Stimulated activated CD8-positive, alpha-beta memory T cell treated with anti-CD3 and anti-CD28 coated beads, Interleukin-2, amount 100 ng/mL, for 48 hours (primary cell): ENCODE data around the gene SLC22A3.
"Not testable (repeated sequence)": the region's sequence is repeated elsewhere in the genome, so short reads cannot be mapped to it uniquely, and the experiment has no call there.

Experiments used
- DNase-seq, 2 donors: peaks; one replicate each; pipeline ENCODE4 v3.0.0-alpha.2; 2020; ENCODE audit warnings: low read depth in 2 of 2

Gene SLC22A3, protein sequence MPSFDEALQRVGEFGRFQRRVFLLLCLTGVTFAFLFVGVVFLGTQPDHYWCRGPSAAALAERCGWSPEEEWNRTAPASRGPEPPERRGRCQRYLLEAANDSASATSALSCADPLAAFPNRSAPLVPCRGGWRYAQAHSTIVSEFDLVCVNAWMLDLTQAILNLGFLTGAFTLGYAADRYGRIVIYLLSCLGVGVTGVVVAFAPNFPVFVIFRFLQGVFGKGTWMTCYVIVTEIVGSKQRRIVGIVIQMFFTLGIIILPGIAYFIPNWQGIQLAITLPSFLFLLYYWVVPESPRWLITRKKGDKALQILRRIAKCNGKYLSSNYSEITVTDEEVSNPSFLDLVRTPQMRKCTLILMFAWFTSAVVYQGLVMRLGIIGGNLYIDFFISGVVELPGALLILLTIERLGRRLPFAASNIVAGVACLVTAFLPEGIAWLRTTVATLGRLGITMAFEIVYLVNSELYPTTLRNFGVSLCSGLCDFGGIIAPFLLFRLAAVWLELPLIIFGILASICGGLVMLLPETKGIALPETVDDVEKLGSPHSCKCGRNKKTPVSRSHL

DNA sequence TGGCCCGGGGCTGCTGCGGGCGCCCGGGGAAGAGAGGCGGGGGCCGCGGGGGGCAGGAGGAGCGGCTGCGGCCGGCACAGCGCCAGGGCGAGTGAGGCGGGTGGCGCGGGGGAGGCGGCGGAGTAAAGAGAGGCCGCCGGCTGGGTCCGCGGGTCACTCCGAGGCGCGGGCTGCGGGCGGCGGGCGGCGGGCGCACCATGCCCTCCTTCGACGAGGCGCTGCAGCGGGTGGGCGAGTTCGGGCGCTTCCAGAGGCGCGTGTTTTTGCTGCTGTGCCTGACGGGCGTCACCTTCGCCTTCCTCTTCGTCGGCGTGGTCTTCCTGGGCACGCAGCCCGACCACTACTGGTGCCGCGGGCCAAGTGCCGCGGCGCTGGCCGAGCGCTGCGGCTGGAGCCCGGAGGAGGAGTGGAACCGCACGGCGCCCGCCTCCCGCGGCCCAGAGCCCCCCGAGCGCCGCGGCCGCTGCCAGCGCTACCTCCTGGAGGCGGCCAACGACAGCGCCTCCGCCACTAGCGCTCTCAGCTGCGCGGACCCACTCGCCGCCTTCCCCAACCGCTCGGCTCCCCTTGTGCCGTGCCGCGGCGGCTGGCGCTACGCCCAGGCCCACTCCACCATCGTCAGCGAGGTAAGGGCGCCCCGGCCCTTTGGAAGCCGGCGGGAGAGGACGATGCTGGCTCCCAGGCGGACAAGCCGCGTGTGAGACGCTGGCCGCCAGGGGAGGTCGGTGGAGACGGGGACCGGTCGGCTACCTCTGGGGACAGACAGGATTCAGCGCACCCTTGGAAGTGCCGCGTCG, at the start of gene SLC22A3:
TSS of gene SLC22A3 (plus strand) at position 156 of the 797 bp plus-strand sequence. CDS start at position 198, 42 bp downstream.
- DNase-seq: no peak

DNA sequence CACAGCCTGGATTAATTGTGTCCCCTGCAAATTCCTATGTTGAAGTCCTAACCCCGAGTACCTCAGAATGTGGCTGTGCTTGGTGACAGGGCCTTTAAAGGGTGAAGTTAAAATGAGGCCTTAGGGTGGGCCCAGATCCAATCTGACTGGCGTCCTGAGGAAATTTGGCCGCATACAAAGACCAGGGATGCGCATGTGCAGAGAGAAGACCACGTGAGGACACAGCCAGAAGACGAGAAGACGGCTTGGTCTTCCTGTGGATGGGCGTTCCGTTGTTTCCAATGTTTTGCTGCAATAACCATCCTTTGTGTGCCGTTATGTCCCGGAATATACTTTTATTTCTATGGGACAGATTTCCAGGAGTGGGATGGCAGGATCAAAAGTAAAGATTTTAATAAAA, 48.6 kb upstream of the SLC22A3 start:
- DNase-seq: no peak

DNA sequence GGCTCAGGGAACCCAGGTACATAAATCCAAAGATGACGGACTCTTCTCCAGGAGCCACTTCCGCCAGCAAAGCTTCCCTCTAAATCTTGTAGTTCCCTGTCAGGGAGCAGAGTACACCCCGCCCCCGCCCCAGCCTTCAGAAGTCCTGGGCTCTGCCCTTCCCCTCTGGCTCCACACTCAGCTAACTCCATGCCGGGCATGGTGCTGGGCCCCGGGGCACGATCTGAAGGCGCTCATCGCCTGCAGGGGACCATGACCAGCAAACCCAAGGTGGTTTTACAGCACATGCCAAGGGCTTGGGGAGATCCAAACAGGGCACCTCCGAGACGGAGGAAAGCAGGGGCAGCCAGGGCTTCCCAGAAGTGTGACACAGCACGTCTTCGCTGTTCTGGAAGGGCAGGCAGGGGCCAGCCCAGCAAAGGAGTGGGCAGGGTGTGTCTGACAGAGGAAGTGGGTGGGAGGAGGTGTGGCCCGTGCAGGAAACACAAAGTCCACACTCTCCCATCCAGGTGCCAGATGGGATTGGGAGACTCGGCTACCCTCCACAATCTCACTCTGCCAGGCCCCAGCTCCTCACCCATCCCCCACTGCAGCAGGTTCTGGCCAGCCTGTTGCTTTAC, 48.0 kb upstream of the SLC22A3 start:
- DNase-seq: no peak

DNA sequence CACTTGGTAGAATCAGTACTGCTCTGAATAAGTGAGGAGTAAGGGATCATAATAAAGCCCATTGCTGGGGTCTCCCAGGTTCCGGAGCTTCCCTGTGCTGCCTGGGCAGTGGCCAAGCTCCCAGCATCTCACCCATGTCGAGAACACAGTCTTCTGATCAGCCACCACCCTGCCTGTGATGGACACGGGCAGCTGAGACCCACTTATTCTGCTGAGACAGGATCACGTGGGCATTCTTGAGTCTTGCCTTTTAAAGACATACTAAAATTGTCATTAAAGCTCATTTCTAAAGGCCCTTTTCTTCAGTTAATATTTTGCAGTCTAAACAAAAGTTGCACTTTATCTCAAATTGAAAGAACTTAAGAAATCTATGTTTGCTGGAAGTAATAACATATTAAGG, 46.8 kb upstream of the SLC22A3 start:
- DNase-seq: no peak

DNA sequence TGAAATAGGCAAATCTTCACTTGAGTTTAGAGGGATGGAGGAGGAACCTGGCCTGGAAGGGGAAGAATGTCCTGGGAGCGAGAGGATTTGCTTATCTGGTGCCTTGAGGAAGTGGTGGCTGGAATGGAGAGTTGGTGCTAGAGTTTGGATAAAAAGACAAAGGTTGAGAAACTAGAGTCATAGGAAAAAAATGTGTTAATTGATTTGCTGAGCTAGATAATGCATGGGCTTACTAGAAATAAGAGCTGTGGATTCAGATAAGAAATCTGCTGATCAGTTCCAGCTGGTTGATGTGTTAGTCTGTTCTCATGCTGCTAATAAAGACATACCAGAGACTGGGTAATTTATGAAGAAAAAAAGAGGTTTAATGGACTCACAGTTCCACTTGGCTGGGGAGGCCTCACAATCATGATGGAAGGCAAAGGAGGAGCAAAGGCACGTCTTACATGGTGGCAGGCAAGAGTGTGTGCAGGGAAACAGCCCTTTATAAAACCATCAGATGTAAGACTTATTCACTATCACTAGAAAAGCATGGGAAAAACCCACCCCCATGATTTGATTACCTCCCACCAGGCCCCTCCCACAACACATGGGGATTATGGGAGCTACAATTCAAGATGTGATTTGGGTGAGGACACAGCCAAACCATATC, 45.6 kb upstream of the SLC22A3 start:
- not testable (repeated sequence) for DNase-seq

DNA sequence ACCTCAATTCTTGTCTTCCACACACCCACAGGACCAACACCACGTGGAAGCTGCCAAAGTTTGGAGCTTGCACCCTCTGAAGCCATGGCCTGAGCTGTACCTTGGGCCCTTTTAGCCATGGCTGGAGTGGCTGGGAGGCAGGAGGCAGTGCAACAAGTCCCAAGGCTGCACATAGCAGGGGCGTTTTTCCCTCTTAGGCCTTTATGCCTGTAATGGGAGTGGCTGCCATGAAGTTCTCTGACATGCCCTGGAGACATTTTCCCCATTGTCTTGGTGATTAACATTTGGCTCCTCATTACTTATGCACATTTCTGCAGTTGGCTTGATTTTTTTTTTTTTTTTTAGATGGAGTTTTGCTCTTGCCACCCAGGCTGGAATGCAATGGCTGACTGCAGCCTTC, 44.4 kb upstream of the SLC22A3 start:
- no peak for DNase-seq

DNA sequence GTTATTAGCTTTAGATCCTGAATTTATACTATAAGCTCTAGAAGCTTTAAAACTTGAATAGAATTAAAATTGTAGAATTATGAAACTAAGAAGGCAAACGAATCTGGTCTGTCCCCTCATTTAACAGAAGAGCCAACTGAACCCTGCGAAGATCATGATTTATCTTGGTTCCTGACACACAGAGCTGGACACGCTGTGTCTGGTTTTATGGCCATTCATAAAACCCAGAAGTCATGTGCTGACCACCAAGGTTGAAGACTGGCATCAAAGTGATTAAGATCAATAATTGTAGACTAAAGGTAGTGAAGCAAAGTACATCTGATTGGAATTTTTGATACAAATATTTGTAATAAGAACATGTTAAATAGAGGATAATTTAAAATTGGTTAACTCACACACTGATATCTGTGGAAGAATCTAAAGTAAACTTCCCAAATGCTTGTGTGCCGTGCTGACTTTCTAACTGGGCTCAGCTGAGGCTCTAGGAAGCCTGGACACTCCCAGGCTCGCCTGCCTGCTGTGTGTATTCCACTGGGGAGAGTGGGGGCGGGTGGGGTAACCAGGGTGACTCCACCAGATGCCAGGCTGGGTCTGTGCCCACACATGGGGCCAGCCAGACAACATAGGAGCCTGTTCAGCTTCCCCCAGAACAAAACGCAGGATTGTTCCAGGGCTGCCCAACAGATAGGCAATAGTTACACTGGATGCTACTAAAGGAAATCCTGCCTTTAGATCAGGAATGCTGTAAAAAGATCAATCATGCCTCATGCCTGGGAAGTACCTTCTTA, 42.1 kb upstream of the SLC22A3 start:
- no peak for DNase-seq

DNA sequence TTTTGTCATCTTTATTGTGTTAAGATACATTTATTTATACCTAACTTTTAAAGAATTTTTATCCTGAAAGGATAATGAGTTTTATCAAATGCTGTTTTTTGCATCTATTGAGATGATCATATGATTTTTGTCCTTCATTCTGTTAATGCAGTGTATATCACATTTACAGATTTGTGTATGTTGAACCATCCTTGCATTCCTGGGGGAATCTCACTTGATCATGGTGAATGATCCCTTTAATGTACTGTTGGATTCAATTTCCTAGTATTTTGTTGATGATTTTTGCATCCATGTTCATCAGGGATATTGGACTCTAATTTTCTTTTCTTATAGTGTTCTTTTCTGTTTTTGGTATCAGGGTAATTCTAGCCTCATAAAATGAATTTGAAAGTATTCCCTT, 38.5 kb upstream of the SLC22A3 start:
- DNase-seq: no peak

DNA sequence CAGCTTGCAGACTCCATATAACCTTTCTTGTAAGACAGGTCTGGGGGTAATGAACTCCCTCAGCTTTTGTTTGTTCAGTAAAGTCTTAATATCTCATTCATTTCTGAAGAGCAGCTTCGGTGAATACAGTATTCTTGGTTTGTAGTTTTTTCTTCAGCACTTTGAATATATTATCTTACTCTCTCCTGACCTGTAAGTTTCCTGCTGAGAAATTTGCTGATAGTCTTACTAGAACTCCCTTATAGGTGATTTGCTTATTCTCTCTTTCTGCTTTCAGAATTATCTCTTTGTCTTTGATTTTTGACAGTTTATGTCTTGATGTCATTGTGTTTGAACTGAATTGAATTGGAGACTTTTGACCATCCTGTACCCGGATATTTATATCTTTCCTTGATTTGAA, 35.3 kb upstream of the SLC22A3 start:
- no peak for DNase-seq

DNA sequence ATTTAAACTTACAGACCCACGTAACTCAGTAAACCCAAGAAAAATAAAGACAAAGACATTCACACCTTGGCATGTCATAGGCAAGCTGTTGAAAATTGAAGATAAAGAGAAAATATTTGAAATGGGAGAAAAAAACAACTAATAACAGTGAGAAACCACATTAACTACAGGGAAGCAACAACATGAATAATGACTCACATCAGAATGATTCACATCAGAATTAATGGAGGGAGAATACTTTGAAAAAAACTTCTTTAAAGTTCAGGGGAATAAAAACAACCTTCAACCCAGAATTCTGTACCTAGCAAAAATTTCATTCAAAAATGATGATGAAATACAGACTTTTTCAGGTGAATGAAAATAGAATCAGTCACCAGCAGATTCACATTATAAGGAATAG, 32.9 kb upstream of the SLC22A3 start:
- no peak for DNase-seq

DNA sequence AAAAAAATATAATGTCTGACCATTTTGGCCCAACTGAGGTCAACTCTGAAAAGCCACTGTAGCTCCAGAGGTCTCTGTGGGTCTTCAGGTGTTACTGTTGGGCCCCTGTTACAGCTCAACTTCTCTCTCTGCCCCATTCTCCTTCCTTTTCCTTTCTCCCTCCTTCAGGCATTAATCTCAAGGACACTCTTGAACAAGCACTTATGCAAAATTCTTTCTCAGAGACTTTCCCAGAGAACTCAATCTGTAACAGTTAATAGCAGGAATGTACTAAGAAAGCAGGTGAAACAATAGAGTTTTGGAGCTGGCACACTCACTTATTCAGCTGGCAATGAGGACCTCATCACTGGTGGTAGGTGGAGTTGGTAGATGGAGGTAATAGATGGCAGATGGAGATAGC, 31.9 kb upstream of the SLC22A3 start:
- DNase-seq: no peak

DNA sequence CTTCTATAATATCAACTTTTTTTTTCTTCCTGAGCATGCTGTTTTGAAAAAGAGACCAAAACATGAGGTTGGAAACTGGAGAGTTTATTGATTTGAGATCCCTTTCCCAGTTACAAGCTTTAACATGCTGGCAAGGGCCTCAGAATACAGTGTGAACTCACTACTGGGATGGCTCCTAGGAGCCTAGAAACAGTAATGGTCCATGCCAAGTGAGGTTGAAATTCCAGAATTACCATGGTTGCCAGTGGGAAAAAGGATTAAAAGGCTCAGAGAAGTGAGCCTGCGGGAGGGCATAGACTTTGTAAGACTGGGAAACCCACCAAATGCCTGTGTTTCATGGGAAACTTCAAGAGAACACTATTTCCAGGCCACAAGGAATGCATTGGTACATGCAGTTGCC, 28.9 kb upstream of the SLC22A3 start:
- no peak for DNase-seq

DNA sequence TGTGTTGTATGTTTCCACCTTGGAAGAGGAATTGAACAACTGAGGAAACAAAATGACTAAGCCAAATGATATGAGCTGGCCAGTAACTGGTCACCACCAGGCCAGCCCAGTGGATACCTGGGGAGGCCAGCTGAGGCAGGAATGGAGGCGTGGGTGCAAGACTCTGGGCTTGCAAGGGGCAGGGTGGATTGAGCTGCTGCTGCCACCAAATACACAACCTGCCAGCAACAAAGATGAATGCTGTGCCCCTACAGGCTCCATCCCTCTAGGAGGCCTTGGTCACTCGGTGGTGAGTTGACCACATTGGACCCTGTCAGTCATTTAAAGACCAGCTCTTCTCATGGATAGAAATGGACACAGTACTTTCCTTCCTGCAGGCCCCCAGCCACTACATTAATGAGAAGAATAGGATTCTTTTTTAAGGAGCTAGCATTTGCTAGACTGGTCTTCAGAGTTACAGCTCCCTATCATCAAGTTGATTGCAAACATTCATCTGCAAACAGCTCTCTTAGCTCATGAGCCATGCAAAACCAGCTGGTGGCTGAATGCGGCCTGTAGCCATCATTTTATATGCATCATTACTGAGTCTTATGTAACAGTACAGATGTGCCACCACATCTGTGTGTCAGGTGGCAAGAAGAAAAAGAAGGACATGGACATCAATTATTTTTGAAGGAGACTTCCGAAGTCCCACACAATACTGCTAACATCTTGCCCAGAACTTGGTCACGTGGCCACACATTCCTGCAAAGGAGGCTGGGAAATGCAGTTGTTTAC, 26.3 kb upstream of the SLC22A3 start:
- no peak for DNase-seq

DNA sequence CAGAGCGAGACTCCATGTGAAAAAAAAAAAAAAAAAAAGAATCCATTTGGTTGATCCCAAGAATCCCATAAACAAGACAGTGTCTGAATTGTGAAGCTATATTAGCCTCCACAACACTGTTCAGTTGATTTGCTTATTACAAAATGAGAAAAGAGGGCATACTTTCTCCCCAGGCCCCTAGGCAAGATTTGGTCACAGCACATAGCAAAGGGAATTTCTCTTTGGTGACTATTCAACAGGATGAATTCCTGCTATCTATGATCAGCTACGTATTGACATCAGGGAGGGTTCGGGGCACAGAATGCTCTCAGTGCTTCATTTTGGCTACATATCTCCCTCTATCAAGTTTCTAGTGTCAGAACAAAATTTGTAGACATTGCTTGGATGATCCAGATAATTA, 20.2 kb upstream of the SLC22A3 start:
- no peak for DNase-seq

DNA sequence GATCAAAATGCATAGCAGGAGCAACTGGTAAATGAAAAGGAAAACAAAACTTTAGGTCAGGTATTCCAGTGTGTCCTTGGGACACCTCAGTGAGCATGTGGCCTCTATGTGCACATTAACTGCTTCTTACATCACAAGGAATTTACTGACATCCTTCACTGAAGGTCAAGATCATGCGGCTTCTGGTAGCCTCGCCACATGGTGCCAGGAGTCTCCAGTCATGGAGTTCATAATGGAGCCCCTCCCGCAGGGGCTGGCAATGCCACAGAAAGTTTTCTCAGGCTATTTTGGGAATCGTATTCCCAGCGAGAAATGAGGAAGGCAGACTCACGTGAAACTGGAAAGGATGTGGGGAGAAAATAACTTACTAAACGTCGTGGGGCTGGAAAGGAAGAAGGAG, 19.7 kb upstream of the SLC22A3 start:
- DNase-seq: no peak

DNA sequence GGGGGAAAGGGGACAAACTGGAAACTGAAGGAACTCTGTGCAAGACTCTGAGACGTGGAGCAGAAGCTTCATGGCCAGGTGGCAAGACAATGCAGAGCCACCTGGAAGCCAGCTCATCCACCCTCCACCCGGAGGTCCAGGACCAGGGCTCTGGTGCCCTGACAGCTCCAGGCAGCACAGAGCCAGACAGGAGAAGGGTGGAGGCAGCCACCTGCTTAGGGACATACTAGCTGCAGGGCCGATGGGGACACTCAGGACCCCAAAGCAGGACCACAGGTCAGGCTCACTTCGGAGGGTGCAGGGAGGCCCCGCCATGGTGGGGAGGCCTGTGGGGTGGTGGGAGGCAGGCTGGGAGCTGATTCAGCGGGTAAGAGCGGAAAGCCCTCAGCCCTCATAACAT, 19.0 kb upstream of the SLC22A3 start:
- no peak for DNase-seq

DNA sequence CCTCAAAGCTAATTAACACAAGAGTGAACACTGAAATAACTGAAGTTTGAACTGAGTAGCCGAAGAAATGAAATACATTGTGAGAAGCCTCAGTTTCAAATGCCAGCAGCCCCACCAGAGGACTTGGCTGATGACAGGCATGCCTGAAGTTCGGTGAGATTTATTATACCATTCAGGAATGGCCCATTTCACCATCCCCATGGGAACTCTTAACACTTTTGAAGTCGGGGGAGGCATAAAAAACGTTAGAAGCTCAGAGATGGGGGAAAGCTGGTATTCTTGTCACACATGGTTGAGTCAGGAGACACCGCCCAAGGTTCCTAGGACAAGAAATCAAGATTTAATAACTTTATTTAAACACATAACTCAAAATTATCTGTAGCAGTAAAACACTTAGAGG, 17.6 kb upstream of the SLC22A3 start:
- DNase-seq: no peak

DNA sequence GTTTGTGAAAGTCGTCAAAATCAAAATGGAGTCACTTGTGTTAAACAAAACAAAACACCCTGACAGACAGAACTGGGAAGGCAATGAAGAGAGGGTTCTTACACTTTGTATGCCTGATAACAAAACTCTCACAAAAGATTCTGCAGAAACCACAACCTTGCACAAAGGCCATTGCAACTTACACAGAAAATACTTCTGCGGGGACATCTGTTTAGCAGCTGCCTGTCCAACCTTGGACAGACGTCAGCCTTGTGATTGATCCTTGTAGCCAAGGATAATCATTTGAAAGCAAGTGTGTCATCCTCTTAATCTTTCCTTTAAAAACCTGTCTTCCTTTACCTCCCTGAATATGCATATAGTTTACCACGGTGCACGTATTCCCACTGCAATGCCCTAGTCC, 17.0 kb upstream of the SLC22A3 start:
- DNase-seq: no peak

DNA sequence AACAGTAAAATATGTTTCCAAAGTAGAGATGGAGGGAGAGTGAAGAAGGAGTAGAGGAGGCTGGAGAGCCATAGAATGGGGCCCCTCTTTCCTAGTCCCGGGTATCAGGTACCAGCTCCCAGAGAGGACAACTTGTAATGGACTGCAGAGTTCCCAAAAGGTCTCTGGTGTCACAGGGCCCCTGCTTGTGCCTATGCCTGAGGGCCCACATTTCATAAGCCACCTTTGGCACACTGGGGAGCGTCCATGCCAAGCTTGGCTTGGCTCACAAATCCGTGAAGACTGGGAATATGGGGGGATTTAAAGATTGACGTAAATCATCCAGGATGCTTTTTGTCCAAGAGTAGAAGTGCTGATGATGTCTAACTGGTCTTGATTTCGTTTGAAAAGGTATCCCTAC, 16.4 kb upstream of the SLC22A3 start:
- DNase-seq: no peak

DNA sequence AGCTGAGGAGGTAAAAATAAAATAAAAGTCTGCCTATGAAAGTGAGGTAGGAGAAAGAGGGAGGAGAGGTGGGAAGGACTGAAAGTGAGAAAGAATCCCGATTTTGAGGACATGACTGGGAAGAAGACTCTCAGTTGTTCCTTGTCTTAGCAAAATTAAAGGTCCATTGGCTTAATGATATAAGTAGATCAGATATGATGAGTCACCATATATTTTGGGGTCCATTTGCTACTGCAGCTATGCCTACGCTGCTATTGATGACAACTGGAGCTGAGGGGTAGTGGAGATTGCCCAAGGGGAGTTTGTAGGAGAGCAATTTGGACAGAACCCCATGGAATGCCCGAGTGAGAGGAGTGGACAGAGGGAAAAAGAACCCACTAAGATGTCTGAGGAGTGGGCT, 15.1 kb upstream of the SLC22A3 start:
- DNase-seq: no peak
